ENCODE data around the gene KDM1B. TPM values are rescaled to one million over a fixed set of nuclear protein-coding genes. Genes with fewer than 3 reads are reported as not detected.

Gene KDM1B
- total RNA-seq, 1 donor from 2014 or later, result 26.0 TPM

DNA sequence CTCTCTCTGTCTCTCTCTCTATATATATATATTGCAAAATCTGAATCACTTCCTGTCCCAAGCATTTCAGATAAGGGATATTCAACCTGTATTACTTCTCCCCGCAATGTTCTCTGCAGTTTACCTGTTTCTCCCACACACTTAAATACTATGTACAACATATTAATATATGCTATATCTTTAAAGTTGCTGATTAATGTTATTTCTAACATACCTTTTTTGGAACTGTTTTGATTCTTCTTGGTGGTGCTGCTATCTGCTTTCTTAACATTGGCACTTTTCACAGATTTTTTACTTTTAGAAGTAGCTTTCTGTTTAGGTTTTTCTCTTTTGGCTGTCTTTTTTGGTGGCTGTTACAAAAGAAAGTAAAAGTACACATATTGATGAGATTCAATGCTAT is 81.9 kb downstream of the KDM1B start:
- no peak for ATAC-seq
- peaks cover 62% of the 10 kb centered on the region for H3K36me3 ChIP-seq
- H3K9me3 ChIP-seq, result peaks cover 7% of the 10 kb centered on the region
- H3K27me3 ChIP-seq (ENCODE audit: low read depth), result no peaks in the 10 kb centered on the region
- H3K27ac ChIP-seq, result no peak overlapping the region
- intact Hi-C loops (cut with DNase I), result no loop called here
- DNase-seq, result no peak
- no peak overlapping the region for H3K4me3 ChIP-seq
- no peaks in the 10 kb centered on the region for H3K4me1 ChIP-seq
- TF ChIP-seq, protein P1, sequence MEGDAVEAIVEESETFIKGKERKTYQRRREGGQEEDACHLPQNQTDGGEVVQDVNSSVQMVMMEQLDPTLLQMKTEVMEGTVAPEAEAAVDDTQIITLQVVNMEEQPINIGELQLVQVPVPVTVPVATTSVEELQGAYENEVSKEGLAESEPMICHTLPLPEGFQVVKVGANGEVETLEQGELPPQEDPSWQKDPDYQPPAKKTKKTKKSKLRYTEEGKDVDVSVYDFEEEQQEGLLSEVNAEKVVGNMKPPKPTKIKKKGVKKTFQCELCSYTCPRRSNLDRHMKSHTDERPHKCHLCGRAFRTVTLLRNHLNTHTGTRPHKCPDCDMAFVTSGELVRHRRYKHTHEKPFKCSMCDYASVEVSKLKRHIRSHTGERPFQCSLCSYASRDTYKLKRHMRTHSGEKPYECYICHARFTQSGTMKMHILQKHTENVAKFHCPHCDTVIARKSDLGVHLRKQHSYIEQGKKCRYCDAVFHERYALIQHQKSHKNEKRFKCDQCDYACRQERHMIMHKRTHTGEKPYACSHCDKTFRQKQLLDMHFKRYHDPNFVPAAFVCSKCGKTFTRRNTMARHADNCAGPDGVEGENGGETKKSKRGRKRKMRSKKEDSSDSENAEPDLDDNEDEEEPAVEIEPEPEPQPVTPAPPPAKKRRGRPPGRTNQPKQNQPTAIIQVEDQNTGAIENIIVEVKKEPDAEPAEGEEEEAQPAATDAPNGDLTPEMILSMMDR (IDR thresholded peaks at IDR 0.05), result no peak

DNA sequence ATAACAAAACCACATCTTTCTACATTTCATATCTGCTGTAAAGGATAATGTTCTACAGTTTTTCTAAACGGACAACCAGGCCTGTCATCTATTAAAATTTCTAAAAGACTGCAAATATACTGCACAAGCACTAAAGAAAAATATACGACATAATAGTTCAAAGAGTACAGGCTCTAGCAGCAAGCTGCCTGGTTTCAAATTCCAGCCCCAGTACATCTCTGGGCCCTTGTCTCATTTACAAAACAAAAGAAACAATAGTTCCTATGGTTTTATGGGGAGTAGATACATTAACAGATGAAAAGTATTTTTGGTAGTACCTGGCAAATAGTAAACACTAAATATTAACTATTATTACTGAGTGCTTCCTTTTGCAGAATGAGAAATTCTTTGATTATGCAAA is 85.0 kb downstream of the KDM1B start:
- Histone ChIP-seq H3K4me3 (no peak overlapping the region), H3K27ac (no peak overlapping the region), H3K4me1 (no peaks in the 10 kb centered on the region), H3K27me3 (ENCODE audit: low read depth) (no peaks in the 10 kb centered on the region), H3K9me3 (no peaks in the 10 kb centered on the region), H3K36me3 (peaks cover 78% of the 10 kb centered on the region)
- ATAC-seq, result no peak
- DNase-seq, result no peak
- TF ChIP-seq, protein P1 (IDR thresholded peaks at IDR 0.05), result no peak
- intact Hi-C loops (cut with DNase I), result no loop called here

DNA sequence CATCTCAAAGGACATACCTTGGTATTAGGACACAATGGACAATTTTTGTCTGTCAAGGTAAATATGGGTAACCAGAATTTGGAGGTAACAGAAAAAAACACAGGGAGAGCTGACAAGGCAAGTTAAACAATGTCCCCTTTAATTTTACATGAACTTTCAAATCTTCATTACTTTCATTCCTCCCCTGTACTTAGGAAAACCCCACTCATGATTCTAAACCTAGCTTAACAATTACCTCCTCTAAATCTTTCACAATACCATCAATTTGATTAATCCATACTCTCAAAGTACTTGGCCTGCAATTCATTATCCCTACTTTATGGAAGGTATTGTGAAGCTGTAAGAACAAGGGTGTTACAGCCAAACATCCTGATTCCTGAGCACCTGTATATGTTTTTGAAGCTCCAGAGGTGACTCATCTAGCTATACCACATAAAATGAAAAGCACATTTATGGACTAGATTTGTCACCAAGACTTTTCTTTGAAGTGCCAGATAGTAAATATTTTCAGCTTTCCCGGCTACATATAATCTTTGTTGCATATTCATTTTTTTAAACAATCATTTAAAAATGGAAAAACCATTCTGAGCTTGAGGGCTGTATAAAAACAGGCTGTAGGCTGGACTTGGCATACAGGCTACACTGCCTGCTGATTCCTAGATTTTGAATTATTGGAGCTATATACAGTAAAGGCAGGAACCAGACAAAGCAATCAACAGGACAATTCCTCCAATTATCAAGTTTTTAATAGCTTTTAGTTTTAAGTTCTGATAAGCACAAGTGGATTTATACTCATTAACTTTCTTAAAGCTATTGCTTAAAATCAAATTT is 86.2 kb downstream of the KDM1B start:
- DNase-seq (no peak), ATAC-seq (no peak)
- Histone ChIP-seq H3K4me3 (no peak overlapping the region), H3K36me3 (peaks cover 76% of the 10 kb centered on the region), H3K27me3 (ENCODE audit: low read depth) (no peaks in the 10 kb centered on the region), H3K9me3 (no peaks in the 10 kb centered on the region), H3K27ac (no peak overlapping the region), H3K4me1 (no peaks in the 10 kb centered on the region)
- intact Hi-C loops (cut with DNase I), result no loop called here
- TF ChIP-seq, protein P1 (IDR thresholded peaks at IDR 0.05), result no peak

GRCh38 chr6:18242062-18242851 is 87.0 kb downstream of the KDM1B start:
- H3K4me1 ChIP-seq, result no peaks in the 10 kb centered on the region
- intact Hi-C loops (cut with DNase I), result no loop called here
- TF ChIP-seq, protein P1 (IDR thresholded peaks at IDR 0.05), result no peak
- no peak overlapping the region for H3K4me3 ChIP-seq
- H3K27ac ChIP-seq, result no peak overlapping the region
- no peaks in the 10 kb centered on the region for H3K9me3 ChIP-seq
- H3K27me3 ChIP-seq (ENCODE audit: low read depth), result no peaks in the 10 kb centered on the region
- DNase-seq (no peak), ATAC-seq (no peak)
- peaks cover 76% of the 10 kb centered on the region for H3K36me3 ChIP-seq

DNA sequence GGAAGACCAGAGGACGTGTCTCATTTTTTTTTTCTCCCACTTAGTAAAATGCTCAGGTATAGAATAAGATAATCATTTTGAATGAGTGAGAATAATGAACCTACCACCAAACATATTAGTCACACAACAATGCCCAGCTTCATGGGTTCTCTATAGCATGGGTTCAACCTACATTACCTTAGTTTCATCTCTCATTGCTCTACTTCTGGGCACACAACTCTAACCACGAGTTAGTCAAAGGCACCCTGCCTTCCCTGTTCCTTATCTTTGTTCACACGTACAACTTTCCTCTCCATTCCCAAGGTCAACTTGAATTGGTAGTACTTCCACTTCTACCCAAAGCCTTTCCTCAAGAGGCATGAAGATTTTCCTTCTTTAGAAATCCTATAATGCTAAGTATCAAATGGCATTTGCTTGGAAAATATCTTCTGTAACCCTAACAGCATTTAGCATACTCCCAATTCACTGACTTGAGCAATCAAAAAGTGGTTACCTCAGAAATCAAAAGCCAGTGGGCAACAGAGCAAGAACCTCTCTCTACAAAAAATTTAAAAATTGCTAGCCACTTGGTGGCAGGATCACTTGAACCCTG is 88.2 kb downstream of the KDM1B start:
- intact Hi-C loops (cut with DNase I), result no loop called here
- H3K36me3 ChIP-seq, result peaks cover 77% of the 10 kb centered on the region
- TF ChIP-seq, protein P1 (IDR thresholded peaks at IDR 0.05), result no peak
- H3K4me3 ChIP-seq, result no peak overlapping the region
- DNase-seq (no peak), ATAC-seq (no peak)
- H3K9me3 ChIP-seq, result no peaks in the 10 kb centered on the region
- no peaks in the 10 kb centered on the region for H3K27me3 ChIP-seq (ENCODE audit: low read depth)
- no peaks in the 10 kb centered on the region for H3K4me1 ChIP-seq
- no peak overlapping the region for H3K27ac ChIP-seq

All from lower lobe of right lung (tissue), 2 donors.